Right lobe of liver (tissue), 6 donors: Measurements from ENCODE around the gene FOSL2. TPM values are rescaled to one million over a fixed set of nuclear protein-coding genes. Genes with fewer than 3 reads are reported as not detected.
A peak's percentile ranks its signal among the peaks of the same experiment; 100 is the strongest.

ENCODE experiments used
- ATAC-seq, 4 donors: fragments of 200-7000 bp; cut with Tn5 transposase; one replicate each; pipeline ENCODE4 v1.9.1; 2020; ENCODE audit warnings: mild to moderate bottlenecking in 4 of 4, moderate library complexity in 4 of 4
- DNase-seq, 3 donors: peaks; one replicate each; pipeline ENCODE4 v3.0.0-alpha.2; 2020
- H3K27ac ChIP-seq, 3 donors: fragments of 200-600 bp; one replicate each; pipeline ENCODE4 v1.8.0; 2022
- H3K27me3 ChIP-seq, 2 donors: fragments of 200-600 bp; one replicate each; pipeline ENCODE4 v1.8.0; 2022
- H3K36me3 ChIP-seq, 4 donors: fragments of 200-600 bp; sonication (generic) in 1 of 4; one replicate each; pipeline versions ENCODE4 v1.5.1 to v1.8.0; 2017 to 2022; ENCODE audit warnings: control low read depth in 1 of 4
- H3K4me1 ChIP-seq, 4 donors: fragments of 200-600 bp; sonication (generic) in 1 of 4; one replicate each; pipeline versions ENCODE4 v1.5.1 to v1.8.0; 2017 to 2022; ENCODE audit warnings: control low read depth in 1 of 4
- H3K4me3 ChIP-seq, 3 donors: fragments of 200-600 bp; one replicate each; pipeline ENCODE4 v1.8.0; 2022
- H3K9me3 ChIP-seq, 4 donors: fragments of 200-600 bp; sonication (generic) in 1 of 4; one replicate each; pipeline versions ENCODE4 v1.5.1 to v1.8.0; 2017 to 2022; ENCODE audit warnings: control low read depth in 1 of 4
- POLR2A ChIP-seq: fragments of 450-650 bp; IDR thresholded peaks from one replicate; pipeline ENCODE4 v1.6.1; 2017; ENCODE audit warnings: antibody characterized with exemption, mild to moderate bottlenecking
- WGBS: methylation state at CpG from one replicate; pipeline ENCODE4 v1.1.6; 2018; ENCODE audit warnings: low coverage, low lambda C conversion rate; ENCODE audit not compliant: insufficient coverage; ENCODE audit errors: missing lambda C conversion rate; 5-methylcytosine and 5-hydroxymethylcytosine counted together
- intact Hi-C, 2 donors: fragments of 100-400 bp; cut with DNase I; formaldehyde crosslinking; loops; one replicate each; pipeline versions ENCODE4 v1.11.2 to v1.14.1; 2022
- total RNA-seq, 6 experiments: library from RNA; depleted of rRNA in 2 of 6; stranded (reverse); fragments of >200 nt in 2 of 6; fragmentation: NEBNext Ultra II Directional in 3 of 6; extraction: Animal tissue kit (Norgen Biotek cat#: 25700) in 3 of 6; gene quantifications; one replicate each; pipeline versions ENCODE4 v1.1.0 to v1.2.4, GENCODE V29; 2016 to 2023
- TF ChIP-seq, protein P1 (sequence below), 4 donors: fragments of 200-600 bp in 3 of 4; fragments of 450-650 bp in 1 of 4; IDR thresholded peaks; one replicate each; pipeline versions ENCODE4 v1.5.1 to v1.8.0; 2016 to 2022; ENCODE audit warnings: antibody characterized with exemption in 4 of 4, mild to moderate bottlenecking in 2 of 4
- donor health status: DM: no; HTN: yes; CAD: no.
- donor health status: DM: no; HTN: no; CAD: no.
- donor health status: DM: no; HTN: no; CAD: no.
- donor health status: DM: no; HTN: yes; CAD: no.
- donor health status: DM: no; HTN: yes; CAD: no.

Gene FOSL2
- total RNA-seq, 6 experiments from 2014 or later, result 8.1 to 70.7 (median 14.9) TPM

DNA sequence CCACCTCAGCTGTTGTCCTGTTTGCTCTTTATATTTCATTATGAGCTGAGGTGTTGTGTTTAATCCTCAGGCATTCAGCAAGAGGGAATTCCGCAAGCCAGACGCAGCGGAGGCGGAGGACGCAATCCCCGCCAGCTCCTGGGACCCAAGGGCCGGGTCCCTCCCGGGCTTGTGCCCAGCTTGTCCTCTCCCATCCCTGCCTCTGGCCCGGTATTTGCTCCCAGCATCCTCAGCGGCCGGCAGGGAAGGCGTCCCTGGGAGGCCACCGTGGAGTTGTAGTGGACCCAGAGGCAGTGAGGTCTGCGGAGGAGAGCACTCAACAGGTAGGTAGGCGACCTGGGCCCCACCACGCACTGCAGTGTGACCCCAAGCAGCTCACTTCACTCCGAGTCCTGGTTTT is 42.5 kb upstream of the FOSL2 start:
- WGBS, result 98% methylated on average over 8 of the region's 17 CpGs
- no peaks in the 10 kb centered on the region for H3K9me3 ChIP-seq
- TF ChIP-seq, protein P1, sequence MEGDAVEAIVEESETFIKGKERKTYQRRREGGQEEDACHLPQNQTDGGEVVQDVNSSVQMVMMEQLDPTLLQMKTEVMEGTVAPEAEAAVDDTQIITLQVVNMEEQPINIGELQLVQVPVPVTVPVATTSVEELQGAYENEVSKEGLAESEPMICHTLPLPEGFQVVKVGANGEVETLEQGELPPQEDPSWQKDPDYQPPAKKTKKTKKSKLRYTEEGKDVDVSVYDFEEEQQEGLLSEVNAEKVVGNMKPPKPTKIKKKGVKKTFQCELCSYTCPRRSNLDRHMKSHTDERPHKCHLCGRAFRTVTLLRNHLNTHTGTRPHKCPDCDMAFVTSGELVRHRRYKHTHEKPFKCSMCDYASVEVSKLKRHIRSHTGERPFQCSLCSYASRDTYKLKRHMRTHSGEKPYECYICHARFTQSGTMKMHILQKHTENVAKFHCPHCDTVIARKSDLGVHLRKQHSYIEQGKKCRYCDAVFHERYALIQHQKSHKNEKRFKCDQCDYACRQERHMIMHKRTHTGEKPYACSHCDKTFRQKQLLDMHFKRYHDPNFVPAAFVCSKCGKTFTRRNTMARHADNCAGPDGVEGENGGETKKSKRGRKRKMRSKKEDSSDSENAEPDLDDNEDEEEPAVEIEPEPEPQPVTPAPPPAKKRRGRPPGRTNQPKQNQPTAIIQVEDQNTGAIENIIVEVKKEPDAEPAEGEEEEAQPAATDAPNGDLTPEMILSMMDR (IDR thresholded peaks at IDR 0.05), result no peak
- TF ChIP-seq POLR2A, result no peak
- H3K4me3 ChIP-seq, result no peak overlapping the region
- H3K36me3 ChIP-seq, result no peaks in the 10 kb centered on the region
- no peaks in the 10 kb centered on the region for H3K27me3 ChIP-seq
- H3K4me1 ChIP-seq, result peaks cover 0 to 10% (median 4%) of the 10 kb centered on the region in 4 donors
- no peak overlapping the region for H3K27ac ChIP-seq
- no peak for ATAC-seq
- intact Hi-C loops, result no loop called here
- peak in 1 of 3 donors; percentile 32 for DNase-seq

- DNase-seq, result peak in 1 of 3 donors; percentile 44
- WGBS, result no CpG with 5 or more reads among the region's 11 CpGs
- no peak overlapping the region for H3K27ac ChIP-seq
- H3K36me3 ChIP-seq, result no peaks in the 10 kb centered on the region
- intact Hi-C loops, result no loop called here
- H3K4me3 ChIP-seq, result no peak overlapping the region
- H3K27me3 ChIP-seq, result no peaks in the 10 kb centered on the region
- ATAC-seq, result no peak
- no peaks in the 10 kb centered on the region for H3K9me3 ChIP-seq
- peaks cover 0 to 10% (median 5%) of the 10 kb centered on the region in 4 donors for H3K4me1 ChIP-seq
- TF ChIP-seq POLR2A, result no peak
- TF ChIP-seq, protein P1 (IDR thresholded peaks at IDR 0.05), result no peak
These were observed 41.8 kb upstream of the FOSL2 start for GRCh38 chr2:28350791-28351285.

- no peak overlapping the region for H3K4me3 ChIP-seq
- no peak overlapping the region for H3K27ac ChIP-seq
- TF ChIP-seq, protein P1 (IDR thresholded peaks at IDR 0.05), result no peak
- no peak for TF ChIP-seq POLR2A
- peaks cover 0 to 17% (median 8%) of the 10 kb centered on the region in 4 donors for H3K4me1 ChIP-seq
- no peaks in the 10 kb centered on the region for H3K9me3 ChIP-seq
- intact Hi-C loops, result no loop called here
- no peaks in the 10 kb centered on the region for H3K36me3 ChIP-seq
- 77% methylated on average over 5 of the region's 5 CpGs for WGBS
- ATAC-seq, result no peak
- no peaks in the 10 kb centered on the region for H3K27me3 ChIP-seq
- no peak for DNase-seq
These were observed 41.0 kb upstream of the FOSL2 start for GRCh38 chr2:28351621-28352020.

GRCh38 chr2:28352104-28352503 is 40.6 kb upstream of the FOSL2 start:
- intact Hi-C loops, result no loop called here
- DNase-seq (no peak), ATAC-seq (no peak)
- Histone ChIP-seq H3K27me3 (no peaks in the 10 kb centered on the region), H3K36me3 (no peaks in the 10 kb centered on the region), H3K4me1 (peaks cover 0 to 21% (median 10%) of the 10 kb centered on the region in 4 donors), H3K9me3 (no peaks in the 10 kb centered on the region), H3K27ac (no peak overlapping the region), H3K4me3 (no peak overlapping the region)
- 76% methylated on average over 3 of the region's 5 CpGs for WGBS
- no peak for TF ChIP-seq POLR2A
- TF ChIP-seq, protein P1 (IDR thresholded peaks at IDR 0.05), result no peak
